HUES6 (cell line): ENCODE data around the gene AQP2.

Source experiments
- H3K27ac ChIP-seq: 2 replicates; pipeline ENCODE4 v1.7.0; 2013; ENCODE audit warnings: low read depth, mild to moderate bottlenecking, low read length, inconsistent platforms
- H3K27me3 ChIP-seq: 2 replicates; pipeline ENCODE4 v1.6.1; 2013; ENCODE audit warnings: low read length; ENCODE audit not compliant: control insufficient read depth, insufficient read depth
- H3K36me3 ChIP-seq: 2 replicates; pipeline ENCODE4 v1.6.1; 2013; ENCODE audit warnings: low read length; ENCODE audit not compliant: control insufficient read depth, insufficient read depth
- H3K4me1 ChIP-seq: 2 replicates; pipeline ENCODE4 v1.6.1; 2013; ENCODE audit warnings: low read length; ENCODE audit not compliant: control insufficient read depth, insufficient read depth
- H3K4me3 ChIP-seq: 2 replicates; pipeline ENCODE4 v1.5.1; 2013; ENCODE audit warnings: low read depth, low read length
- H3K9ac ChIP-seq: one replicate; pipeline ENCODE4 v1.6.1; 2013; ENCODE audit warnings: mild to moderate bottlenecking, low read length
- H3K9me3 ChIP-seq: 2 replicates; pipeline ENCODE4 v1.6.1; 2013; ENCODE audit warnings: low read depth, low read length; ENCODE audit not compliant: control insufficient read depth, insufficient read depth

Gene AQP2

GRCh38 chr12:49968471-49968870 lies 17.9 kb downstream of the AQP2 start:
- no peak overlapping the region for H3K9ac ChIP-seq
- H3K27me3 ChIP-seq = peaks cover 80% of the 10 kb centered on the region
- H3K27ac ChIP-seq = no peak overlapping the region

GRCh38 chr12:49969027-49969426 lies 18.5 kb downstream of the AQP2 start:
- H3K9ac ChIP-seq = no peak overlapping the region
- peaks cover 74% of the 10 kb centered on the region for H3K27me3 ChIP-seq
- H3K27ac ChIP-seq = no peak overlapping the region
- no peaks in the 10 kb centered on the region for H3K9me3 ChIP-seq
- peaks cover 18% of the 10 kb centered on the region for H3K4me1 ChIP-seq
- H3K4me3 ChIP-seq = no peak overlapping the region
- no peaks in the 10 kb centered on the region for H3K36me3 ChIP-seq

More at GRCh38 chr12:49968471-49968870, 17.9 kb downstream of the AQP2 start:
- peaks cover 18% of the 10 kb centered on the region for H3K4me1 ChIP-seq
- no peak overlapping the region for H3K4me3 ChIP-seq
- no peaks in the 10 kb centered on the region for H3K9me3 ChIP-seq
- no peaks in the 10 kb centered on the region for H3K36me3 ChIP-seq

GRCh38 chr12:49969651-49970429 lies 19.3 kb downstream of the AQP2 start:
- peaks cover 18% of the 10 kb centered on the region for H3K4me1 ChIP-seq
- no peak overlapping the region for H3K9ac ChIP-seq
- H3K9me3 ChIP-seq = no peaks in the 10 kb centered on the region
- no peak overlapping the region for H3K27ac ChIP-seq
- peaks cover 66% of the 10 kb centered on the region for H3K27me3 ChIP-seq
- no peak overlapping the region for H3K4me3 ChIP-seq
- H3K36me3 ChIP-seq = no peaks in the 10 kb centered on the region

GRCh38 chr12:49970658-49971057 lies 20.1 kb downstream of the AQP2 start:
- Histone ChIP-seq H3K36me3 (no peaks in the 10 kb centered on the region), H3K27me3 (peaks cover 60% of the 10 kb centered on the region), H3K9me3 (no peaks in the 10 kb centered on the region), H3K4me3 (no peak overlapping the region), H3K4me1 (peaks cover 23% of the 10 kb centered on the region), H3K9ac (no peak overlapping the region), H3K27ac (no peak overlapping the region)

- H3K27ac ChIP-seq = no peak overlapping the region
- H3K4me3 ChIP-seq = no peak overlapping the region
- H3K36me3 ChIP-seq = no peaks in the 10 kb centered on the region
- H3K4me1 ChIP-seq = peaks cover 24% of the 10 kb centered on the region
- no peak overlapping the region for H3K9ac ChIP-seq
- no peaks in the 10 kb centered on the region for H3K9me3 ChIP-seq
- H3K27me3 ChIP-seq = peaks cover 56% of the 10 kb centered on the region
These were observed 20.6 kb downstream of the AQP2 start for GRCh38 chr12:49971141-49971540.

GRCh38 chr12:49972129-49972528 lies 21.6 kb downstream of the AQP2 start:
- H3K27me3 ChIP-seq = peaks cover 47% of the 10 kb centered on the region
- no peak overlapping the region for H3K9ac ChIP-seq
- no peaks in the 10 kb centered on the region for H3K9me3 ChIP-seq
- H3K4me1 ChIP-seq = peaks cover 17% of the 10 kb centered on the region
- no peak overlapping the region for H3K27ac ChIP-seq
- no peaks in the 10 kb centered on the region for H3K36me3 ChIP-seq
- H3K4me3 ChIP-seq = no peak overlapping the region

- Histone ChIP-seq H3K4me3 (no peak within 1 kb of the TSS), H3K36me3 (no peaks in the 10 kb centered on the region), H3K9ac (no peak within 1 kb of the TSS), H3K27ac (no peak within 1 kb of the TSS), H3K4me1 (peaks cover 12% of the 10 kb centered on the region), H3K9me3 (no peaks in the 10 kb centered on the region), H3K27me3 (peaks cover 41% of the 10 kb centered on the region)
These were observed 22.3 kb downstream of the AQP2 start, which contains the start of gene AQP6 for GRCh38 chr12:49972641-49973360. AQP6 (plus strand) TSS chr12:49972947; CDS start chr12:49973174, 227 bp downstream.

- Histone ChIP-seq H3K27ac (no peak overlapping the region), H3K4me1 (peaks cover 9% of the 10 kb centered on the region; the same call in 1 of the 2 replicates), H3K9me3 (no peaks in the 10 kb centered on the region), H3K27me3 (peaks cover 35% of the 10 kb centered on the region), H3K36me3 (no peaks in the 10 kb centered on the region), H3K4me3 (no peak overlapping the region), H3K9ac (no peak overlapping the region)
These were observed 22.9 kb downstream of the AQP2 start for GRCh38 chr12:49973361-49973830.

- Histone ChIP-seq H3K4me3 (no peak overlapping the region), H3K9me3 (no peaks in the 10 kb centered on the region), H3K4me1 (peaks cover 15% of the 10 kb centered on the region), H3K27me3 (peaks cover 27% of the 10 kb centered on the region), H3K36me3 (no peaks in the 10 kb centered on the region), H3K9ac (no peak overlapping the region), H3K27ac (no peak overlapping the region)
These were observed 23.7 kb downstream of the AQP2 start for GRCh38 chr12:49974231-49974675.

GRCh38 chr12:49974677-49975317 lies 24.3 kb downstream of the AQP2 start:
- Histone ChIP-seq H3K9ac (no peak overlapping the region), H3K36me3 (no peaks in the 10 kb centered on the region), H3K27me3 (peaks cover 21% of the 10 kb centered on the region), H3K27ac (no peak overlapping the region), H3K4me1 (peaks cover 17% of the 10 kb centered on the region), H3K9me3 (no peaks in the 10 kb centered on the region), H3K4me3 (no peak overlapping the region)
